Stimulated activated naive CD4-positive, alpha-beta T cell treated with Interleukin-2 at 50 U/mL for 16 hours (primary cell): Measurements from ENCODE around the gene BRAF.
"Not testable (repeated sequence)": the region's sequence is repeated elsewhere in the genome, so short reads cannot be mapped to it uniquely, and the experiment has no call there.

Source experiments
- DNase-seq: peaks from one replicate; lab custom pipeline; 2025; lab: John Stamatoyannopoulos, UW

BRAF gene

GRCh38 chr7:140707132-140707531, 217.6 kb downstream of the BRAF start:
- no peak for DNase-seq

GRCh38 chr7:140704205-140704604, 220.5 kb downstream of the BRAF start:
- no peak for DNase-seq

- no peak for DNase-seq
Observed at GRCh38 chr7:140702774-140703173, 222.0 kb downstream of the BRAF start.

- DNase-seq = no peak
Observed at GRCh38 chr7:140698477-140698876, 226.3 kb downstream of the BRAF start.

GRCh38 chr7:140697447-140698143, 227.1 kb downstream of the BRAF start:
- DNase-seq = no peak

GRCh38 chr7:140696680-140697446, 227.9 kb downstream of the BRAF start, which contains the start of gene NDUFB2:
Gene NDUFB2, plus strand, starts transcription at chr7:140696708. Its CDS starts 37 bp downstream, at chr7:140696745.
- peak; percentile 81 for DNase-seq

GRCh38 chr7:140696024-140696679, 228.6 kb downstream of the BRAF start:
- peak; percentile 94 for DNase-seq

GRCh38 chr7:140695381-140695780, 229.3 kb downstream of the BRAF start:
- no peak for DNase-seq

- DNase-seq = no peak
Observed at GRCh38 chr7:140694592-140694991, 230.1 kb downstream of the BRAF start.

- DNase-seq = not testable (repeated sequence)
Observed at GRCh38 chr7:140693849-140694248, 230.9 kb downstream of the BRAF start.

- no peak for DNase-seq
Observed at GRCh38 chr7:140691376-140692045, 233.2 kb downstream of the BRAF start.

GRCh38 chr7:140689199-140690152, 235.3 kb downstream of the BRAF start:
- DNase-seq = no peak

- no peak for DNase-seq
Observed at GRCh38 chr7:140688341-140688740, 236.4 kb downstream of the BRAF start.

- DNase-seq = no peak
Observed at GRCh38 chr7:140686921-140687320, 237.8 kb downstream of the BRAF start.

GRCh38 chr7:140685407-140686087, 239.2 kb downstream of the BRAF start:
- no peak for DNase-seq

- DNase-seq = no peak
Observed at GRCh38 chr7:140684066-140684950, 240.4 kb downstream of the BRAF start.

GRCh38 chr7:140683657-140684056, 241.1 kb downstream of the BRAF start:
- DNase-seq = no peak

GRCh38 chr7:140681766-140682165, 243.0 kb downstream of the BRAF start:
- DNase-seq = no peak

GRCh38 chr7:140680886-140681285, 243.8 kb downstream of the BRAF start:
- DNase-seq = no peak
